Measurements from ENCODE around the gene ATP5MG.

Gene ATP5MG

DNA sequence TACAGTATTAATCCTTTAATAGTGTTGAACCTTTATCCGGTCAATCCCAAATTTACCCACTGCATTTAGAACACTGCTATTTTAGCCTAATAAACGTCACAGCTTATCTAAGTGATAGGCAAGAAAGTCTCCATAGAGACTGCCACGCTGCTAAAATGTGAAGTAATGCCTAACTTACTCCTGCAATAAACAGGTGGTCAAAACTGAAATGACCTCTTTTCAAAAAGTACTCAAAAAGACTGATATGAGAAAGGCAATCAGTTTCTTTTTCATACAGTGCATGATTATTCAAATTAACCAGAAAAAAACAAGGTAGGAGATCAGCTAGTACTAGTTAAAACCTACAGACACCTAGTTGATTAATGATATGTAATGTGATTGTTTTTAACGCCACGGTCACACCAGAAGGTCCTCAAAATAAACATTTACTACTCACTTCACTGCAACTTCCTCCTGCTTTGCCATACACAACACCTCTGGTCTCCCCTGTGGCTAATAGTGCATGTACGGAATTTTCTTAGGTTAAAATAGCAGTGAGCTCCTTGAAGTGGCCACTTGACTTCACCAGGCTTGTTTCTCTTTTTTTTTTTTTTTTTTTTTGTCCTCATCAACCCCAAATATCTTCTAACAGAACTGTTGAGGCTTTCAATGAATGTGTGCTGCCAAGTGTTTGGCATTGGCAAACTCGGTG is 8.8 kb downstream of the ATP5MG start:
- TF ChIP-seq TAF1 (IDR thresholded peaks at IDR 0.05; ENCODE audit: low read depth), result no peak

DNA sequence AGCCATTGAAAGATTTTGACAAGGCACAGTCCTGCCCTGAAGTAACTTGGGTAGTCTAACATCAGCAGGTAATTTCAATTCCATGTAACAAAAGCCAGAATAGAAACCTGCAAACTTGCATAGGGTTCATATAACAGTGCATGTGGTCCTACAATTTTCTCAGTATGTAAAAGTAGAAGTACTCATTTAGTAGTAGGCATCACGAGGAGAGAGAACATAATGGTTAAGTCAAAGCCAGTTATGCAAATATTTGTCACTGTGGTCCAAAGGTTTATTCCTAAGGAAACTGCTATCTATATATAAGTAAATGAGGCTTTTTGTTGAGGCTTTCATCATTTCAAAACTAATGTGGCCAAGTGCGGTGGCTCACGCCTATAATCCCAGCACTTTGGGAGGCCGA is 10.1 kb downstream of the ATP5MG start:
- TF ChIP-seq FOXM1 (IDR thresholded peaks at IDR 0.05; ENCODE audit: borderline replicate concordance, low read depth) (no peak), MAX (IDR thresholded peaks at IDR 0.05) (no peak), CREB1 (IDR thresholded peaks at IDR 0.05; ENCODE audit: low read depth) (no peak), TEAD4 (IDR thresholded peaks at IDR 0.05) (no peak), NFIC (IDR thresholded peaks at IDR 0.05) (no peak), EGR1 (IDR thresholded peaks at IDR 0.05) (no peak), YY1 (IDR thresholded peaks at IDR 0.05; ENCODE audit: low read depth) (no peak), REST (IDR thresholded peaks at IDR 0.05; ENCODE audit: low read depth) (no peak), TAF1 (IDR thresholded peaks at IDR 0.05; ENCODE audit: low read depth) (no peak)
- TF ChIP-seq, protein P1, sequence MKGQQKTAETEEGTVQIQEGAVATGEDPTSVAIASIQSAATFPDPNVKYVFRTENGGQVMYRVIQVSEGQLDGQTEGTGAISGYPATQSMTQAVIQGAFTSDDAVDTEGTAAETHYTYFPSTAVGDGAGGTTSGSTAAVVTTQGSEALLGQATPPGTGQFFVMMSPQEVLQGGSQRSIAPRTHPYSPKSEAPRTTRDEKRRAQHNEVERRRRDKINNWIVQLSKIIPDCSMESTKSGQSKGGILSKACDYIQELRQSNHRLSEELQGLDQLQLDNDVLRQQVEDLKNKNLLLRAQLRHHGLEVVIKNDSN (IDR thresholded peaks at IDR 0.05), result no peak

- no peak for TF ChIP-seq TCF12 (IDR thresholded peaks at IDR 0.05; ENCODE audit: low read depth)
- TF ChIP-seq FOXM1 (IDR thresholded peaks at IDR 0.05; ENCODE audit: borderline replicate concordance, low read depth), result no peak
- TF ChIP-seq MAX (IDR thresholded peaks at IDR 0.05), result no peak
- TF ChIP-seq NFIC (IDR thresholded peaks at IDR 0.05), result no peak
- no peak for TF ChIP-seq EGR1 (IDR thresholded peaks at IDR 0.05)
- TF ChIP-seq EP300 (IDR thresholded peaks at IDR 0.05; ENCODE audit: borderline replicate concordance), result no peak
- no peak for TF ChIP-seq REST (IDR thresholded peaks at IDR 0.05; ENCODE audit: low read depth)
- no peak for TF ChIP-seq CREB1 (IDR thresholded peaks at IDR 0.05; ENCODE audit: low read depth)
- TF ChIP-seq RAD21 (IDR thresholded peaks at IDR 0.05; ENCODE audit: low read depth), result no peak
- TF ChIP-seq TAF1 (IDR thresholded peaks at IDR 0.05; ENCODE audit: low read depth), result no peak
- no peak for TF ChIP-seq TEAD4 (IDR thresholded peaks at IDR 0.05)
- TF ChIP-seq YY1 (IDR thresholded peaks at IDR 0.05; ENCODE audit: low read depth), result no peak
- TF ChIP-seq, protein P1 (IDR thresholded peaks at IDR 0.05), result no peak
- TF ChIP-seq CEBPB (IDR thresholded peaks at IDR 0.05), result no peak
- TF ChIP-seq ZBTB7A (IDR thresholded peaks at IDR 0.05; ENCODE audit: low read depth), result no peak
Observed at GRCh38 chr11:118412921-118413320, 11.5 kb downstream of the ATP5MG start.

DNA sequence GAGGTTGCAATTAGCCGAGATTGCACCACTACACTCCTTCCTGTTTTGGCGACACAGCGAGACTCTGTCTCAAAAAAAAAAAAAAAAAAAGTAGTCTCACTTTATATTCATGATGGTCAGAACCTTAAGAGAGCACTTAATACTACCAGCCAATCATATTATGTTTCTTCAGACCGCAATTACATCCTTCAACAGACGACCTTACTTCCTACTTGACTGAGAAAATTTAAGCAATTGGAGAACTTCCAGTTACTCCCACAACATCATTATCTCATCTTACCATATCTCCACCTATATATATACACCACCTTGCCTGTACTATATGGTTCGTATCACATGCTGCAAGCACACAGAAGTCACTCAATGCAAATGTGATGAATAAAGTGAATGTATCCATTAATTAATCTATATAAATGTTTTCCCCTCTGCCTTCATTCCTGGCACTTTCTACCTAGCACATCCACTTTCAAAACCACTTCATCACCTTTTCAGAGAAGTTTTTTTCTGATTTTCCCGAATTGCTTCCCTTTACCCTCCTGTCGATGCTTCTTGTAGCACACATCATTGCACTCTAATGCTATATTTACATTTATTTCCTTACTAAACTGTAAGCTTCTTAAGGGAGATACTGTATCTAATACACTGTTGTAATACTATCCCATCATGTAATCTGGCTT is 13.8 kb downstream of the ATP5MG start:
- TF ChIP-seq ZBTB7A (IDR thresholded peaks at IDR 0.05; ENCODE audit: low read depth) (no peak), TAF1 (IDR thresholded peaks at IDR 0.05; ENCODE audit: low read depth) (no peak), EP300 (IDR thresholded peaks at IDR 0.05; ENCODE audit: borderline replicate concordance) (no peak), NFIC (IDR thresholded peaks at IDR 0.05) (no peak), FOXM1 (IDR thresholded peaks at IDR 0.05; ENCODE audit: borderline replicate concordance, low read depth) (no peak), MAX (IDR thresholded peaks at IDR 0.05) (no peak), REST (IDR thresholded peaks at IDR 0.05; ENCODE audit: low read depth) (no peak), CREB1 (IDR thresholded peaks at IDR 0.05; ENCODE audit: low read depth) (no peak), TCF12 (IDR thresholded peaks at IDR 0.05; ENCODE audit: low read depth) (no peak), RAD21 (IDR thresholded peaks at IDR 0.05; ENCODE audit: low read depth) (no peak), CEBPB (IDR thresholded peaks at IDR 0.05) (no peak), EGR1 (IDR thresholded peaks at IDR 0.05) (no peak)
- TF ChIP-seq, protein P1 (IDR thresholded peaks at IDR 0.05), result no peak
